NCI-H69 (cell line): ENCODE results near the gene MEF2C.

Experiments
- DNase-seq: peaks from one replicate; lab custom pipeline; 2025; lab: John Stamatoyannopoulos, UW

The MEF2C gene

DNA sequence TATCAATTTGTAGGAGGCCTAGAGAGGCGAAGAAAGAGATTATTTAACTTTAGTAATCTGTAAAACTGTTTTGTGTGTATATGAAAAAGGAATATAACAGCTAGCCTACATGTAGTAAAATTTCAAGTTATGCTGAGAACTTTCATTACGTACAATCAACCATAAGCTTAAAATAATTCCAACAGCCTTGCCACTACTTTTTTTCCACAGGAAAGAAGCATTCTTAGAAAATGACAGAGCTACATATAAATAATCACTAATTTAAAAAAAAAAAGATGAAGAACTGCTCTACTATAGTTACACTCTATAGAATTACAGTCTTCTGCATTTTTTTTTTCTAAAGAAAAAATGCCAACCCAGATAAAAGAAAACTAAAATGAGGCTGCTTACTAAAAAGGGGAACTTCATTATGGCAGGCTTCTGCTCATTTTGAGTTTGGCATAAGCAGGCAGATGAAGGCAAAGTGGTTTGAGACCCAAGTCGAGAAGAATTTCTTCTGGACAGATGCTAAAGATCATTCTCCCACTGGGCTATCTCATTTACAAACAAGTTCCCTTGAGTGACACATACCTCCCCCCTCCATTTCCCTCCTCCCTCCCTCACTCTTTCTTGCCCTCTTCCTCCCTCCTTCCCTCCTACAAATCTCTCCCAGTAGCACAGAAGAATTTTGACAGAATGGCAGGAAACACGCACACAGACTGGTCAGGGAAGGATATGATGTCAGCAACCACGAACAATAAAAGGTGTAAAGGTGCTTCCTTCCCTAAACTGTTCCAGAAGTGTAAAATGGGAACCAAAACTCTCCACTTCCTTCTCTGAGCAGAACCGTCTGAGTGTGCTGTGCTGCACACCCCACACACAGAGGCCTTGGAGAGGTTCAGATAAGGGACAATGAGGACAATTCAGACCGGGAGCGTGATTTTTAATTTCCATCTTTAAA, 56.1 kb downstream of the MEF2C start:
- no peak for DNase-seq

- DNase-seq, result no peak
Observed at GRCh38 chr5:88825584-88826315, 57.2 kb downstream of the MEF2C start.

DNA sequence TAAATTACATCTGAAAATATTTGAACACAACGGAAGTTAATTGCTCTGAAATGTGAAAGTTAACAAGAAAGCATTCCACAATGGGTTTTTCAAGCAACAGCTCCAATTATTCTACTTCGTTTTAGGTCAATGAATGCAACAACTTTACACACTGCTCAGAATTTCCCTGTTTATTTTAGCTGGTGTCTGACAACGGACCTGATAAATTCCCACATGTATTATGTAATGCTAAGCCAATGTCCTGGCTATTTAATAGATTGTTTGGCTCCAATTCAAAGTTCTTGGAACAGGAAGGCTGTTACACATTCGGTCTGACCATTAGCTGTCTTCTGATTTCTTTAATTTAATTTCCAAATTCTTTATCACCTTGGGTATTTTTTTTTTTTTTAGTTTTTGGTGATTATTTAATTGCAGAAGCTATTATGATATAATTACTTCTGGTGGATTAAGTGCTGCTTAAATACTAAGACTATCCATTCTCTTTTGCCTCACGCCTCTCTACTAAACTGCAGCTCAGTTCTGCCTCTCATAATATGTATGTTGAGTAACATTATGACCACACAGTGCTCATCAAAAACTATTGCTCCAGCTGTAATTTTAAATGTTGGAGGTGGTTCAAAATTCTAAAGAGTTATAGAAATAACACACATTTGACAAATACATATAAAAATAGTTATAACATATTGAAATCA, 57.9 kb downstream of the MEF2C start:
- peak; percentile 59 for DNase-seq

GRCh38 chr5:88824141-88824540, 58.8 kb downstream of the MEF2C start:
- no peak for DNase-seq

GRCh38 chr5:88823201-88823600, 59.8 kb downstream of the MEF2C start:
- DNase-seq, result no peak

DNA sequence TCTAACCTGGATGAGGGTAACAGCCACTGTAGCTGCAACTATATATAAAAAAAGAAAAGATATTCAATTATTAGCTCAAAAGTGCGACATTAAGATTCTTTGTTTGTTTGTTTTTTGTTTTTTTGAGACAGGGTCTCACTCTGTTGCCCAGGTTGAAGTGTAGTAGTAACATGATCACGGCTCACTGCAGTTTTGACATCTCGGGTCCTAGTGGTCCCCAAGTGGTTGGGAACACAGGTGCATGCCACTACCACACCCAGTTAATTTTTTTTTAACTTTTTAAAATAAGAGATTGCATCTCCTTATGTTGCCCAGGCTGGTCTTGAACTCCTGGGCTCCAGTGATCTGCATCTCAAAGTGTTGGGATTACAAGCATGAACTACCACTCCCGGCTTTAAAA, 61.8 kb downstream of the MEF2C start:
- DNase-seq, result no peak

- DNase-seq, result no peak
Observed at GRCh38 chr5:88820581-88820980, 62.4 kb downstream of the MEF2C start.

DNA sequence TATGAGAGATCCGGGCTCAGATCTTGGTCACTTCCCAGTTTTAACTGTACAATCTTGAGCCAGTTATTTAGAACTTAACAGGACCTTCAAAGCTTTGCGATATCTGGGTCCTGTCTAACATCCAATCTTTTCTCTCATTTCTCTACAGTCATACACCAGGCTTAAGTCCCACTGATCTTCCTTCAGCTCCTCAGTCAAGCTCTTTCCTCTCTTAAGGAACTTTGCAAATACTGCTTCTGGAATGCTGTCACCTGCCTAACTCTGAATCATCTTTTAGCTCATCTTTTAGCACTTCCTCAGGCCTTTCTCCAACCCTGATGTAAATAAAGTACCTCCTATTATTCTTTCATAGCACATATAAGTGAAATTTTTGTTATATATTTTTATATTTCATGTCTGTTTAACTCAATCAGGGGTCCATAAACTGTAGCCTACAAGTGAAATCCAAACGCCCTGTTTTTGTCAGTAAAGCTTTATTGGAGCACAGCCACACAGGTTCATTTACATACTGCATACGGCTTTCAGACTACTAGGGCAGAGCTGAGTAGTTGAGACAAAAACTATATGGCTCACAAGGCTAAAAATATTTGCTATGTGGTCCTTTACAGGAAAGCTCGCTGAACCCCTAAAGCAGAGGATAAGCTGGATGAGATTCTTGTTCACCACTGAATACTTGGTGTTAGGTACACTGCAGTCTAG, 63.5 kb downstream of the MEF2C start:
- no peak for DNase-seq

DNA sequence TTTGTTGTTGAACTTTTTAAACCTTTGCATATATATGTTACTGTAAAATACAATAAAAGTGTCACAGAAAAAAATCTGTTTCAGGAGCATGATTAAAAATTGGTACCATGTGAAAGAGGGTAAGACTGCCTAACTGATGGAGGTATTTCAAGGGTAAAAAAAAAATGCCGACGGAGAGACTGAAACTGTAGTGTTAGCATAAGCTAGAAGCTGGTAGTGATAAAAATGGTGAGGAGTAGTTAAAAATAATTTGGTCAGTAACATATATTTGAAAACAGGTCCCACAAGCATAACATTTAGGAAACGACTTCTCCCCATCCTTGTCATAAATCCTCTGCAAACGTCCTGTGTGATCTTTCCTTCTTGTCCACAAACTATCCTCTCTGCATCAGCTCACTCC, 64.7 kb downstream of the MEF2C start:
- DNase-seq, result no peak

- DNase-seq, result no peak
Observed at GRCh38 chr5:88816195-88816594, 66.8 kb downstream of the MEF2C start.

DNA sequence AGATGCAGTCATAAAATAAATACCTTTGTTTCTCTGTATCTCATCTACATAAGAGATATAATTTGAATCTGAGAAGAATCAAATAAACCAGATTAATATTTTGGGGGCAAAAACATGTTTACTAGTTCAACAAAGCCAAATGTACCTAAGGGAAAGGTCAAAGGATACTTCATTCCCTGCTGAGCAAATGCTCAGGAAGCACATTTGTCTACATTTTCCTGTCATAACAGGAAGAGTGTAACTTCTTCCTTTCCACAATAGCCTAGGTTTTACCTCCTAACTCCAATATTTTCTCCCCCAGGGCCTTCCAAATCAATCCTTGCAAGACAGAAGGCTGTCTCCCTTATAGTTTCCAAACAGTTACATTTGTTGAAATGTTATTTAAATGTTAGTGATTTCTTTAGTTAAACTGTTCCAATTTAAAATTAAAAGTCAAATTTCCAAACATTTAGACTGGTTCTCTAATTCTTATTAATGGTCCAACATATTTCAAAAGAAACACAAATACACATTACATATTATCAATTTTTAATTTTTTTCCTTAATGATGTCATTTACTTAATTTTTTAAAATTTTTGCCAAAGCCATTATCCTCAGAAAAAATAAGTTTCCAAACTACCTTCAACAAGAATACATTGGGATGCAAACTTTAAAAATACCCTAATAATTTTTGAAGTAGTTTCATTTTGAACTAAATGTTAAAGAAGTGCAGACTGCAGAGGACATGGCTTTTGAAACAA, 67.8 kb downstream of the MEF2C start:
- peak; percentile 61 for DNase-seq

DNA sequence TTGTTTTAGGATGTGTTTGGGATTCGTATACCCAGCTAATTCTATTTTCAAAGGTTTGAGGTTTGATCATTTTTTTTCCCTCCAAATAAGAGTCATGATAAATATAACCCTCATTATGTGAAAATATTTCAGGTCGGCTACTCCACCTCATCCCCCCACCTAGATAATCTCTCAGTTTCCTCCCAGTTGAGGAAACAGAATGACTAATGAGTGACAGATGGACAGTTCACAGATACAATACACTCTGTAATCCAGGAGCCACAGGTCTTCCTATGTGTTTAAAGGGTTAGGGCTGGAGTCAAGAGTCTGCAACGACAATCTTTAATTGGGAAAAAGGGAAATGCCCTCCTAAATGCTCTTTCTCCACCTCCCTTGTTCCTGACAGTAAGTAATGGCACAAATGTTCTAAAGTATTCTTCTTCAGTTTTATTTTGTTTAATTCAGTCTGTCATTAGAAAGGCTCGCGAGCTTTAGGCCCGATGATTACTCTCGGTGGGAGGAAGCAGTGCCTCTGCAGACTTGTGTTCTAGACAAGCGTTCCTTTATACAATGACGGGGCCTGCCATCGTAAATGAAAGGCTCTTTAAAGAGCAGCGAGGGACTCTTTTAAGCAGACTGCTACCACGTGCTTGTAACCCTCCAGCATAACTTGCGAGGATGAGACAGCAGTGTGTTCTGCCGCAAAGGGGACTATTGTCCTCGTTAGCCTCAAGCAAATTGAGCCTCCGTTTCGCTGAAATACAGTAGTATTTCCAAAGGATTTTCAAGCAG, 69.0 kb downstream of the MEF2C start:
- DNase-seq, result peak; percentile 36

DNA sequence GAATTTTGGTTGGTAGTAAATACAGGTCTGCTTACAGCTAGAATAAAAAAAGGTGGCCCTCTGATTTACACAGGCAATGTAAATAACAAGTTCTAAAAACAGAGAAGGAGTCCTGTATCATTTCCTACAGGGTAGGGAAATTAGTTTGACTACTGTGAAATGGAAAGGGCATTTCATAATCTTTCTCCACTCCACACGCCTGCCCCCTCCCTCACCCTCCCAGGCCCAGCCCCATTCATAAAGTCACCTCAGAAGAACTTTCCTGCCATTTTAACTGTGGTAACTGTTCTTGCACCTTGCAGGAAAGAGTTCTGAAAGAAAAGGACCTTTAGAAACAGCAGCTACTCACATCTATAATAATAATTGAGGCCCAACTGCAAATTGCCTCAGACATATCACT, 69.7 kb downstream of the MEF2C start:
- no peak for DNase-seq

DNA sequence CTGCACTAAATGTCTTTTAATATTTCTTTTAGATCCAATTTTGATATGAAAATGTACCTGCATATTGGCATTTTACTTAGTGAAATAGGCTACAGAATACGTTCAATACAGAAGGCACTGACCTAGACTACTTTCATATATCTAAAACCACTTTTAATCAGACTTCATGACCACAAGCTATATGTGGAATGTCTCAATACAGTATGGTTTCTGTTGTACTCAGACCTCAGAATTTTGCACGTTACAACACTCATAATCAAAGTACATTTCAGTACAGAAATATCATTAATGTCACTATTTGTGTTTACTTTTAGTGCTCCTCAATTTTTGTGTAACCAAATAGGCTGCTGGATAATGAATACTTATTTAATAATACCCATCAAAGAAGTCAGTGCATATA, 74.8 kb downstream of the MEF2C start:
- no peak for DNase-seq

DNA sequence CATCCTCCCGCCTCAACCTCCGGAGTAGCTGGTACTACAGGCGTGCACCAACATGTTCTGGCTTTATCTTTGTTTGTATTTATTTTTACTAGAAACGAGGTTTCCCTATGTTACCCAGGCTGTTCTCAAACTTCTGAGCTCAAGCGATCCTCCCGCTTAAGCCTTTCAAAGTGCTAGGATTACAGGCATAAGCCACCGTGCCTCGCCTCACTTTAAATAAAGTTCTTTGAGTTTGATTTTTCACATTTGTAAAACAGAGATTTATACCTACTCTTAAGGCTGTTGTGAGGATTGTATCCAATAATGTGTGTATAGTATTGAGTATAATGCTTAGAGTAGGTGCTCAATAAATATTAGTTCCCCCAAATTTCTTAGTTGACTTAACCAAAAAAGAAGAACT, 75.7 kb downstream of the MEF2C start:
- no peak for DNase-seq

GRCh38 chr5:88806338-88806737, 76.6 kb downstream of the MEF2C start:
- DNase-seq, result no peak

DNA sequence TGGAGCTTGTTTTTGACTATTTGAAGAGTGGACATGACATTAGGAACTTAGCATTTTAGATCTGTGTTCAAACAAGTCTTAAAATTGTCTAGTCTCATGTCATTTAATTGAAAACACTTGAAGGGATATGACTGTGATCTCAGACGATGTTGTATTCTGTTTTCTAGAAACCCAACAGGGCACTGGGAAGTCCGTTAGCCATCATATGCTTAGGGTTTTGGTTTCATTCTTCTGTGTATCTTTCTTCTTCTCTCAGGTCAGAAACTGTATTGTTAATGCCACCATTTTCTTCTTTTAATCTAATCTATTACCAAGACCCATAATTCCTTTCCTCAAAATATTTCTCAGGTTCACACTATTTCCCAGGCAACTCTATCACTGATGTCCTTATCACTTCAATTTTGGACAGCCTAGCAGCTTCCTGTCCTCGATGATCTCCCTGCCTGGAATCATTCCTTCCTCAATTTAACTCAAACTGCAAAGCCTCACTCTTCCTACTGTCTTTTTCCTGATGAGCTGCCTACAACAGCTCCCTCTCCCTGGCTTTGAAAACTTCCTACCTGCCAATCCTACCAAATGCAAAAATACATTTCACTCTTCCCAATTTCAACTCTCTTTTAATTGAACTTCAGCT, 77.7 kb downstream of the MEF2C start:
- DNase-seq, result no peak

DNA sequence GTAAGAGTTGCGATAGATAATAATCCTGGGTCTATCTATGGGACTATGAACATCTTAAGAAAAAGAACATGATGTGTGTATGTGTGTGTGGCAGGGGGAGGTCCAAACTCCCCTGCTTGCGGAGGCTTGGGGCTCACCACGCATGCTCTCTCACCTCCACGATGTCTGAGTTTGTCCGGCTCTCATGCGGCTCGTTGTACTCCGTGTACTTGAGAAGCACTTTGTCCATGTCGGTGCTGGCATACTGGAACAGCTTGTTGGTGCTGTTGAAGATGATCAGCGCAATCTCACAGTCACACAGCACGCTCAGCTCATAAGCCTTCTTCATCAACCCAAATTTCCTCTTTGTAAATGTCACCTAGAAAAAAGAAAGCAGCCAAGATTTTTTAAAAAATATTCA, 78.5 kb downstream of the MEF2C start:
- DNase-seq, result no peak

DNA sequence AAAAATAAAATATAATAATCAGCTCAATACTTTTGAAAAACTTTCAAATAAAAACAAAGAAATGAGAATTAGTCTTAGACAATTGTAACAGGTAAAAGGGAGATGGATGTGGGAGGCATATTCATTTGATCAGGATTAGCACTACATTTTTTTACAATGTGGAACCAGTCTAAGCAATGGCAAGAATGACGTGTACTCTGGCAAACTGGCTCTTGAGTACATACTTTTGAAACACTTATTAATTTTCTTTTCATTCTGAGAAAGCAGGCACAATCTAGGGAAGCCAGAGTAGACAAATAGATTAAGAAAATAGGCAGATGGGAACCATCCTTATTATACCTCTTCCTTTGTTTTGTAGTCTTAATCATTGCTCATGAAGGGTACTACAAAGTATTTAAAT, 79.7 kb downstream of the MEF2C start:
- no peak for DNase-seq

- DNase-seq, result no peak
Observed at GRCh38 chr5:88799938-88800535, 82.9 kb downstream of the MEF2C start.
